AG04449 (cell line): ENCODE measurements around the gene SCUBE1.

Experiments used
- CTCF ChIA-PET: fragments of 350-600 bp; formaldehyde crosslinking; extraction: SDS; loops from one replicate; lab custom pipeline; 2021; ENCODE audit warnings: antibody characterized with exemption; lab: Yijun Ruan, JAX
- POLR2A ChIA-PET: fragments of 400-600, 350-600 bp; formaldehyde crosslinking; extraction: SDS; loops from one replicate; lab custom pipeline; 2020; ENCODE audit warnings: antibody characterized with exemption, inconsistent platforms; lab: Yijun Ruan, JAX
- DNase-seq: peaks from one replicate; pipeline ENCODE4 v3.0.0-alpha.2; 2010; ENCODE audit warnings: low read depth, low spot score
- H3K4me3 ChIP-seq: 2 replicates; pipeline ENCODE4 v1.5.1; 2011; ENCODE audit warnings: low read depth, mild to moderate bottlenecking, control low read depth, low read length
- CTCF ChIP-seq: IDR thresholded peaks from one replicate; pipeline ENCODE4 v1.5.1; 2011; ENCODE audit warnings: mild to moderate bottlenecking, moderate library complexity, low read length, control low read depth, inconsistent platforms; ENCODE audit not compliant: insufficient read depth; ENCODE audit errors: missing control alignments

SCUBE1 gene

GRCh38 chr22:43263645-43264514 lies 79.3 kb downstream of the SCUBE1 start:
- no peak for TF ChIP-seq CTCF
- H3K4me3 ChIP-seq: no peak overlapping the region
- DNase-seq: no peak
- ChIA-PET CTCF (interaction anchor here (1.0 kb wide), 1 partner anchor 32 kb away, joined by 3 read pairs; no protein-coding TSS in a partner anchor), POLR2A (no interaction called here)

- DNase-seq: no peak
- POLR2A ChIA-PET: no interaction called here
- CTCF ChIA-PET: no interaction called here
- no peak for TF ChIP-seq CTCF
- H3K4me3 ChIP-seq: no peak overlapping the region
Observed at GRCh38 chr22:43262990-43263644, 80.1 kb downstream of the SCUBE1 start.

- ChIA-PET POLR2A (interaction anchor here (1.0 kb wide), 1 partner anchor 13 kb away, joined by 3 read pairs; no protein-coding TSS in a partner anchor), CTCF (interaction anchor here (1.1 to 2.1 kb wide), 2 partner anchors 13 to 84 kb away, joined by 3 to 9 read pairs; no protein-coding TSS in a partner anchor)
- no peak for TF ChIP-seq CTCF
- DNase-seq: no peak
- no peak overlapping the region for H3K4me3 ChIP-seq
Observed at GRCh38 chr22:43260331-43261231, 82.6 kb downstream of the SCUBE1 start.

GRCh38 chr22:43257961-43258360 lies 85.2 kb downstream of the SCUBE1 start:
- no peak for DNase-seq
- POLR2A ChIA-PET: no interaction called here
- TF ChIP-seq CTCF: no peak
- no peak overlapping the region for H3K4me3 ChIP-seq
- CTCF ChIA-PET: interaction anchor here (0.7 to 2.6 kb wide), 3 partner anchors 12 to 128 kb away, joined by 3 to 11 read pairs (median 3); no protein-coding TSS in a partner anchor

GRCh38 chr22:43257549-43257948 lies 85.6 kb downstream of the SCUBE1 start:
- CTCF ChIA-PET: interaction anchor here (2.6 kb wide), 1 partner anchor 26 kb away, joined by 11 read pairs; no protein-coding TSS in a partner anchor
- POLR2A ChIA-PET: no interaction called here
- no peak overlapping the region for H3K4me3 ChIP-seq
- no peak for TF ChIP-seq CTCF
- no peak for DNase-seq
